Adrenal gland (tissue), 12 donors: Measurements from ENCODE around the gene ASAP2. TPM values are rescaled to one million over a fixed set of nuclear protein-coding genes. Genes with fewer than 3 reads are reported as not detected.

ENCODE experiments used
- DNase-seq, 7 donors: peaks; one replicate each; pipeline ENCODE4 v3.0.0-alpha.2; 2019 to 2020
- H3K27ac ChIP-seq, 5 donors: fragments of 200-600 bp; sonication (generic) in 4 of 5; 1 replicate in 3 of 5; 2 replicates in 2 of 5; pipeline versions ENCODE4 v1.5.1 to v1.8.0; 2016 to 2020; ENCODE audit warnings: mild to moderate bottlenecking in 1 of 5
- H3K27me3 ChIP-seq: fragments of 200-600 bp; 2 replicates; pipeline ENCODE4 v1.8.0; 2021
- H3K36me3 ChIP-seq, 2 donors: fragments of 200-600 bp; replicated peaks in 1 of 2; 1 replicate in 1 of 2; 2 replicates in 1 of 2; pipeline versions ENCODE4 v1.5.1 to v1.8.0; 2018 to 2022
- H3K4me1 ChIP-seq, 2 donors: fragments of 200-600 bp; replicated peaks in 1 of 2; 1 replicate in 1 of 2; 2 replicates in 1 of 2; pipeline versions ENCODE4 v1.5.1 to v1.8.0; 2018 to 2021
- H3K4me3 ChIP-seq, 4 donors: fragments of 200-600 bp; sonication (generic) in 3 of 4; one replicate each; pipeline ENCODE4 v1.5.1; 2016 to 2018
- H3K9me3 ChIP-seq, 3 donors: fragments of 200-600 bp; sonication (generic) in 1 of 3; replicated peaks in 1 of 3; 1 replicate in 2 of 3; 2 replicates in 1 of 3; pipeline versions ENCODE4 v1.5.1 to v1.8.0; 2016 to 2021
- POLR2A ChIP-seq, 2 donors: fragments of 450-650 bp; IDR thresholded peaks; one replicate each; pipeline ENCODE4 v1.6.1; 2017; ENCODE audit warnings: antibody characterized with exemption in 2 of 2, mild to moderate bottlenecking in 2 of 2, moderate library complexity in 1 of 2
- WGBS, 4 donors: extraction: QIAGEN DNeasy Blood & Tissue Kit in 2 of 4; methylation state at CpG; one replicate each; pipeline versions ENCODE4 v1.1.5 to v1.1.7; 2013 to 2017; 5-methylcytosine and 5-hydroxymethylcytosine counted together
- intact Hi-C, 2 donors: fragments of 100-400 bp; cut with DNase I; formaldehyde crosslinking; loops; one replicate each; pipeline versions ENCODE4 v1.14.1 to v1.15.0; 2022 to 2023
- polyA plus RNA-seq, 3 donors: library from polyadenylated mRNA; stranded (reverse); fragments of 200-250 nt in 2 of 3; fragments of 350-450 nt in 1 of 3; fragmentation: Illumina TruSeq in 1 of 3; extraction: RNeasy Lipid Tissue Mini Kit (QIAGEN cat#74804) in 1 of 3; gene quantifications; one replicate each; pipeline ENCODE4 v1.2.3, GENCODE V29; 2013 to 2014
- total RNA-seq, 9 donors: library from RNA; depleted of rRNA in 4 of 9; stranded (reverse); fragments of >200 nt in 4 of 9; fragments of 120-200 nt in 1 of 9; fragmentation: NEBNext Ultra II Directional in 1 of 9; extraction: Animal tissue kit (Norgen Biotek cat#: 25700) in 1 of 9; gene quantifications; one replicate each; pipeline versions ENCODE4 v1.1.0 to v1.2.4, GENCODE V29; 2013 to 2023
- TF ChIP-seq, protein P1 (sequence below), 6 experiments: fragments of 450-650 bp in 4 of 6; fragments of 200-600 bp in 2 of 6; sonication (generic) in 1 of 6; IDR thresholded peaks; 1 replicate in 5 of 6; 2 replicates in 1 of 6; pipeline versions ENCODE4 v1.5.1 to v1.8.0; 2016 to 2021; ENCODE audit warnings: antibody characterized with exemption in 6 of 6, mild to moderate bottlenecking in 2 of 6, moderate library complexity in 1 of 6
- donor health status: healthy with polysubstance abuse.
- donor health status: Bipolar disorder and iron deficiency.
- donor health status: DM: yes; HTN: yes; CAD: no.
- donor health status: DM: no; HTN: no; CAD: no.
- donor health status: DM: no; HTN: no; CAD: no.
- donor health status: DM: yes; HTN: yes; CAD: no.

ASAP2 gene
- total and polyA plus RNA-seq, 12 donors = 5.4 to 12.9 (median 7.7) TPM

DNA sequence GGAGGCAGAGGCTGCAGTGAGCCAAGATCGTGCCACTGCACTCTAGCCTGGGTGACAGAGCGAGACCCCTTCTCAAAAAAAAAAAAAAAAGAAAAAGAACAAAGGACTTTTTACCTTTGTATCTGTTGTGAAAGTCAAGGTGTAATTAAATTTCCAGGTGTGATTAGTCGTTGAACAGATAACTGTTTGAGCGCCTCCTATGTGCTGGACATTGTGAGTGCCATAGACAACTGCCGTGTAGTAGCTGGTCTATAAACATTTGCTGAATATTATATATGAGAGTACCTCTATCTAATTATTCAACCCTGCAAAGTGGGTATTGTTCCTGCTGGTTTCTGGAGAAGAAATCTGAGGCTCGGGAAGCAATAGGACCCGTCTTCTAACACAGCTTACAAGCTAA is 71.8 kb downstream of the ASAP2 start:
- H3K4me1 ChIP-seq = peaks cover 0 to 8% of the 10 kb centered on the region in 2 donors
- intact Hi-C loops = no loop called here

DNA sequence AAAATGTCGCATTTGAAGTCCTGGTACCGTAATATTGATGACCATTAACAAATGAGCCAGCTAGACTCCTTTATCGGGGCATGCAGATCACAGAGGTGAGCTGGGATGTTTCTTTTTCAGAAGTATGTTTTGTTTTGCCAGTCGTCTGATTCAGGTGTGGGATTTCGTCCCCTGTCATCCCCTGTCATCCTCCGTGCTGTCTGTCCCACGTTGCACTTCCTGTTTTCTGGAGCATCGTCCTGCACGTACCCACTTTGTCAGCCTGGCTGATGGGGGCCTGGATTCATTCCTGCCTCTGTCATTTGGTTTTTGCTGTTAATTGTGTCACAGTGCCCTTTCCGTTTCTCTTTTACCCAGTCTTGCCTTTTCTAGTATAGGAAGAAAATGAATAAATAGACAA is 72.8 kb downstream of the ASAP2 start:
- Histone ChIP-seq H3K4me1 (peaks cover 0 to 8% of the 10 kb centered on the region in 2 donors), H3K9me3 (no peaks in the 10 kb centered on the region), H3K4me3 (no peak overlapping the region), H3K27me3 (no peaks in the 10 kb centered on the region), H3K27ac (no peak overlapping the region), H3K36me3 (no peaks in the 10 kb centered on the region)
- DNase-seq = no peak
- TF ChIP-seq, protein P1, sequence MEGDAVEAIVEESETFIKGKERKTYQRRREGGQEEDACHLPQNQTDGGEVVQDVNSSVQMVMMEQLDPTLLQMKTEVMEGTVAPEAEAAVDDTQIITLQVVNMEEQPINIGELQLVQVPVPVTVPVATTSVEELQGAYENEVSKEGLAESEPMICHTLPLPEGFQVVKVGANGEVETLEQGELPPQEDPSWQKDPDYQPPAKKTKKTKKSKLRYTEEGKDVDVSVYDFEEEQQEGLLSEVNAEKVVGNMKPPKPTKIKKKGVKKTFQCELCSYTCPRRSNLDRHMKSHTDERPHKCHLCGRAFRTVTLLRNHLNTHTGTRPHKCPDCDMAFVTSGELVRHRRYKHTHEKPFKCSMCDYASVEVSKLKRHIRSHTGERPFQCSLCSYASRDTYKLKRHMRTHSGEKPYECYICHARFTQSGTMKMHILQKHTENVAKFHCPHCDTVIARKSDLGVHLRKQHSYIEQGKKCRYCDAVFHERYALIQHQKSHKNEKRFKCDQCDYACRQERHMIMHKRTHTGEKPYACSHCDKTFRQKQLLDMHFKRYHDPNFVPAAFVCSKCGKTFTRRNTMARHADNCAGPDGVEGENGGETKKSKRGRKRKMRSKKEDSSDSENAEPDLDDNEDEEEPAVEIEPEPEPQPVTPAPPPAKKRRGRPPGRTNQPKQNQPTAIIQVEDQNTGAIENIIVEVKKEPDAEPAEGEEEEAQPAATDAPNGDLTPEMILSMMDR (IDR thresholded peaks at IDR 0.05) = no peak
- no peak for TF ChIP-seq POLR2A (IDR thresholded peaks at IDR 0.05)
- intact Hi-C loops = no loop called here
- WGBS, 4 donors = 77 to 84% (median 79%) methylated on average over 10 of the region's 10 CpGs

More for the DNA sequence above, 71.8 kb downstream of the ASAP2 start:
- Histone ChIP-seq H3K36me3 (no peaks in the 10 kb centered on the region), H3K9me3 (no peaks in the 10 kb centered on the region), H3K27ac (no peak overlapping the region), H3K27me3 (no peaks in the 10 kb centered on the region), H3K4me3 (no peak overlapping the region)
- DNase-seq = no peak
- TF ChIP-seq POLR2A (IDR thresholded peaks at IDR 0.05) = no peak
- TF ChIP-seq, protein P1 (IDR thresholded peaks at IDR 0.05) = no peak
- 89 to 97% (median 94%) methylated on average over 5 to 7 of the region's 7 CpGs for WGBS, 4 donors

DNA sequence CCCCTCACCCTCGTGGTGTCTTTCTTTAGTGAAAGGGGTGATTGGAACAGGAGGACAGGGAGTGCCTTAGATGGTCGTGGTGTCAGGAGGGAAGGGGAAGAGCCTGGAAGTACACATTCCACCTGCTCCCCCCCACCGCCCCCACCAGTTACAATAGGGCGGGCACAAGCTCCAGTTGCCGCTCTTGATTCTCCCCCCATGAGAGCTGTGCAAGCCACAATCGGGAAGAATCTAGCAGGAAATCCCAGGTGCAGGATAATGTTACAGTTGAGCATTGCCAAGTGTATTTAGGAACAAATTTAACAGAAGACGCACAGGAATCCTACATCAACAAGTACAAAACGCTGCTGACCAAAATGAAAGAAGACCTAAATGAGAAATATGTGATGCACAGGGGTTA is 73.6 kb downstream of the ASAP2 start:
- Histone ChIP-seq H3K4me1 (peaks cover 0 to 4% of the 10 kb centered on the region in 2 donors), H3K36me3 (no peaks in the 10 kb centered on the region), H3K27ac (no peak overlapping the region), H3K4me3 (no peak overlapping the region), H3K9me3 (no peaks in the 10 kb centered on the region), H3K27me3 (no peaks in the 10 kb centered on the region)
- DNase-seq = no peak
- TF ChIP-seq, protein P1 (IDR thresholded peaks at IDR 0.05) = no peak
- WGBS, 4 donors = 73 to 82% (median 74%) methylated on average over 8 of the region's 8 CpGs
- intact Hi-C loops = no loop called here

DNA sequence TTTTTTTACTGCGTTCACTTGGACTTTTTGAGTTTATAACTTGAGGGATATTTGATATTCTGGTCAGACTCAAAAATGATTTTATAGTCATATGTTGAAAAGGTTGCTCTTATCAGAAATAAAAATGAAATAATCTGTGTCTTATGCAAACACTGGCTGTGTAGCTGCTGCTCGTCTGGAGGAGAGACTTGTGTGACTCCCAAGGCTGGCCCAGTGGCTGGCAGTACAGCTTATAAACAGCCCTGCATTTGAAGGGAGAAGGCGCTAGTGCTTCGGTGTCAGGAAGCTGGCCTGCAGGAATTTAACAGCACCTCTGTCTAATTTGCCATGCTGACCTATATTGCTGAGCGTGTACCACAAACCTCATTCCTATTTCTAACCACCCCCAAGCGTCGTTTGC is 74.5 kb downstream of the ASAP2 start:
- TF ChIP-seq, protein P1 (IDR thresholded peaks at IDR 0.05) = no peak
- TF ChIP-seq POLR2A (IDR thresholded peaks at IDR 0.05) = no peak
- no peaks in the 10 kb centered on the region for H3K36me3 ChIP-seq
- H3K4me3 ChIP-seq = no peak overlapping the region
- no peaks in the 10 kb centered on the region for H3K4me1 ChIP-seq
- WGBS, 4 donors = 78 to 85% (median 83%) methylated on average over 7 of the region's 7 CpGs
- no peaks in the 10 kb centered on the region for H3K9me3 ChIP-seq
- intact Hi-C loops = no loop called here
- no peaks in the 10 kb centered on the region for H3K27me3 ChIP-seq
- no peak for DNase-seq
- no peak overlapping the region for H3K27ac ChIP-seq
